Right kidney (tissue), 1 donor: Measurements from ENCODE around the gene BRD1.

Source experiments
- DNase-seq: peaks from one replicate; pipeline ENCODE4 v3.0.0-alpha.2; 2016

The BRD1 gene

DNA sequence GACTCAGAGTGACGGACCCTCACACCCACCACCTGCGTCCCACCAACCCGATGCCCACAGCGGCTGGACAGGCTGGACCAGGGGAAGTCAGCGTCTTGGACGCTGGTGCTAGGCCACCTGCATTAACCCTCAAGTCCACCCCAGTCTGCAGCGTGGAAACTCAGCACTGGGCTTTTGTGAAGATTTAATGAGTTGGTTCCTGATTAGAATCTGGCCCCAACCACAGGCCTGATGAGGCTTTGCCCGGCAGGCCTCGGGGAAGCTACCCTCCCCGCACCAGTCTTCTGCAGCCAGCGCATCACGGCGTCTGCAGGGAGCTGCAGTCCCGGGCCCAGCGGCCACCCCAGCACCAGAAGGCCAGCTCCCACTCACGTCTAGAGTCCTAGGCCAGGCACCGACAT lies 101.0 kb downstream of the BRD1 start:
- no peak for DNase-seq

DNA sequence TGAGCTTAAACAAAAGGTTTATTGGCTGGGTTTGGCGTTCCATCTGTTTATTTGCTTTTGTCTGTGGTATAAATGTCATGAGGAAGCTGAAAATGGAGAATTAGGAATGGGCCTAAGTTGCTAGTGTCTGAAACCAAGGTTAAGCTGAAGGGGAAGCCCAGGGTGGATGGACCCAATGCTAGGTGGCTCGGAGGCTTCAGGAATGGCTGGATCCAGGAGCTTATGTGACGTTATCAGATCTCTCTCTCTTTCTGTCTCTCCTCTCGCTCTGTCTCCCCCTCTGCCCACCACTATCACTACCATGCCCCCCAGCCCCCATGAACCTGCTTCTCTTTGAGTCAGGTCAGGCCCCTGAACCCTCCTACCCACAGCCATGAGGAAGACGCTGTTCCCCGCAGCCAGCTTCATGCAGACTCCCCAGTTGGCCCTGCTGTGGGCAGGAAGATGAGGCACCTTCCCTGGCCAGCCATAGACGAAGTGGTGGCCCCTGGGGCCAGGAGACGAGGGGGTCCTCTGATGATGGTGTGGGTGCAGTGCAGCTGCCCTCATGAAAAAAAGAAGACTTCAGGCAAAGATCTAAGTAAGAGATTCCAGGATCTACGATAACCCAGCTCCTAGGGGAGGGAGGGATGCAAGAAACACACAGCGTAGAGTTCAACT lies 101.5 kb downstream of the BRD1 start:
- no peak for DNase-seq

DNA sequence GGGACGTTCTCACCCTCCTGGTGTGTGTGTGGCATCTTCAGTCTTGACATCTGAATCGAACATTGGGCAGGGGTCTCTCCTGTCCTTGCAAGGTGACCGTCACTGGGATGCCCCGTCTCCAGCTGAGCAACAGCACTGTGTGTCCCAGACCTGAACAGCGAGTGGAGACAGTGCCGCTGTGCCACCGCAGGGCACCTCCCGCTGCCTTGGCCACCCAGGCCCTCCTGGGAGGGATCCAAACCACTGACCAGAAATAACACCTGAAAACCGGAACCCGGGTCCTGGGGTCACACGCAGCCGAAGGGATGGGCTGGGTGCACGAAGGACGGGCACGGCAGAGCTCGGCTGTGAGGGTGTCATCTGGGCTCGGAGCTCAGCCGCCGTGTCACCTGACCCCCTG lies 102.2 kb downstream of the BRD1 start:
- no peak for DNase-seq

DNA sequence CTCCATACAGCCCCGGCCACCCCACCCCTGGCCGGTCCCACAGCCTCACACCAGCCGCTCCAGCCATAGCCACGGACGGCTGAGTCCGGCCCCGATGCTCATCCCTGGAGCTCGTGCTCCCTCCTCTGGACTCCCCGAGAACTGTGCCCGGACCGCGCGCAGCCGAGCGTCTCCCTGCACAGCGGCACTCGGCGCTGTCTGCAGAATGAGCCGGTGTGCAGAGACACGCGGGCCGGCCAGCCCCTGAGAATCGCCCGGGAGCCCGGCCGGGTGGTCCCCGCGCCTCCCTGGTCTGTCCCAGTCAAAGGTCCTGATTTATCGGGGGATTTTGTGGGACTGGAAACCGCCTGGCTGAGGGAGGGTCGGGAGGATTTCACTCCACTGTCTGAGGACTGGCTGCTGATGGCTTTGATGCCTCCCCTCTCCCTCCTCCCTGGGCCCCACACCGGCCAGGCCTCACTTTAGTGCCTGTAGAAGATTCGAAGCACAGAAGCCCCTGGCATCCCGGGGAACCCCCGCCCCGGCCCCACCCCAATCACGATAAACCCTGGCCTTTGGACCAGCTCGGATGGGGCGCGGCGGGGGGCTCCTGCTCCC lies 102.7 kb downstream of the BRD1 start:
- peak; percentile 58 for DNase-seq

DNA sequence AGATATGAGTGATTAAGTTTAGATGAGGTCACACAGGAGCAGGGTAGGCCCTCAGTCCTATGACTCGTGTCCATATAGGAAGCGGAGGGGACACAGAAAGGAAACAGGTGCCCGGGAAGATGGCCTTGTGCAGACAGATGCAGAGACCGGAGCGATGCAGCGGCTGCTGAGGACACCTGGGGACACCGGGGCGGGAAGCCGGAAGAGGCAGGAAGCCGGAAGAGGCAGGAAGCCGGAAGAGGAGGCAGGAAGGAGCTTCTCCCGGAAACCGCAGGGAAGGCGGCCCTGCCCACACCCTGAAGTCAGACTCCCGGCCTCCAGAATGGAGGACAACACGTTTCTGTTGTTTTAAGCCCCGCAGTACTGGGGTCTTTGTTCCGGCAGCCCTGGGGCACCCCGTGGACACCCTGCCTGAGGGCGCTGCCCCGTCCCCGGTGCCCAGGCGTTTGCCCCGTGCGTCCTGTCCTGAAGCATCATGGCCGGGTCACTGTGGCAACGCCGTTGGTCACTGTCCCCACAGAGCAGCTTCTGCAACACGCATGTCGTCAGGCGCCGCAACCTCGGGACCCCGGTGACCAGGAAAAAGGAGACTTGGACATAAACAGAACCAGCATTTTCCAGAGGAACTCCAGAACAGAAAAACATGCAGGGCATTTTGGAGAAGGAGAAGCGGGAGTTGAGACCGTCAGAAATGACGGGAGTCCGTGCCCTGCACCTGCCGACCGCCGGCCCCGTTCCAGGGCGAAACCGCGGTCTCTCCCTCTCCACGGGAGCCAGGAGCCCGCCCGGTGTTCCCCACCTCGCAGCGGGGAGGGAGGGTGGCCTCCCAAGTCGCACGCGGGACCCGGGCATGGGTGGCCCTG lies 103.4 kb downstream of the BRD1 start:
- DNase-seq, result no peak

DNA sequence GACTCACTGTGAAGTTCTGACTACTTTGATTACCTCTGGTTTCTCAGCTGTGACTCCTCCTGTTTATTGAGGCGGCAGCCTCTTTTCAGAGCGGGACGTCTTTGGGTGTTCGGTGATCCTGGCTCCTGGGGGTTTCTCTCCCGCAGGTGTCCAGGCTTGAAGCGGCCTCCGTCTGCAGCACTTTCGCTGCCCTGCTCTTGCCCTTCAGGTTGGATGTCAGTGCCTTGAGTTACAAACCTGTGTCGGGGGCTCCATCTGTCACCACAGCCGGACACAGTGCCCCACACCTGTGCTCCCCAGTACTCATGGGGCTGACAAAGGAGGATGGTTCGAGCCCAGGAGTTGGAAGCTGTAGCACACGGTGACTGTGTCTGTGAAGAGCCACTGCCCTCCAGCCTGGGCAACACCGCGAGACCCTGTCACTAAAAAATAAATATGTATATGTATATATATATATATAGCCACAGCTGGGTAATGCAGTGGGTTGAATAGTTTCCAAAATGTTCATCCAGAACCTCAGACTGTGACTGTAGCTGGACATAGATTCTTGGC lies 104.1 kb downstream of the BRD1 start:
- DNase-seq, result no peak
